A549 (cell line): ENCODE data around the gene TMEM144. TPM values are rescaled to one million over a fixed set of nuclear protein-coding genes. Genes with fewer than 3 reads are reported as not detected.

Experiments used
- ATAC-seq, 2 experiments: fragments of 200-7000 bp in 1 of 2; fragments of >200 bp in 1 of 2; cut with Nextera tagmentation in 1 of 2; cut with Tn5 transposase in 1 of 2; 3 replicates each; pipeline versions ENCODE4 v1.8.0 to v1.9.1; 2018 to 2020; ENCODE audit warnings: mild to moderate bottlenecking in 1 of 2, moderate library complexity in 1 of 2
- CTCF ChIA-PET: fragments of 300-600 bp; sonication (Branson Sonifier 250); formaldehyde crosslinking; extraction: SDS; loops from one replicate; lab custom pipeline; 2021; ENCODE audit warnings: antibody characterized with exemption, inconsistent platforms; lab: Yijun Ruan, JAX
- POLR2A ChIA-PET: fragments of 350-600 bp; formaldehyde crosslinking; extraction: SDS; loops from one replicate; lab custom pipeline; 2021; ENCODE audit warnings: antibody characterized with exemption, inconsistent platforms; lab: Yijun Ruan, JAX
- DNase-seq, 2 experiments: peaks; one replicate each; pipeline versions ENCODE4 v3.0.0 to v3.0.0-alpha.2; 2011 to 2016; ENCODE audit warnings: low read depth in 1 of 2, low spot score in 1 of 2
- FAIRE-seq: peaks from 2 replicates; lab custom pipeline; 2011; peaks lifted over from hg19 to GRCh38; lab: Jason Lieb, UNC
- H3K27ac ChIP-seq, 2 experiments: fragments of >200 bp; sonication (Bioruptor Twin); formaldehyde crosslinking; 3 replicates each; pipeline ENCODE4 v1.5.1; 2016 to 2017
- H3K4me1 ChIP-seq: fragments of >200 bp; sonication (Bioruptor Twin); formaldehyde crosslinking; 3 replicates; pipeline ENCODE4 v1.6.1; 2016
- H3K4me2 ChIP-seq: fragments of >200 bp; sonication (Bioruptor Twin); formaldehyde crosslinking; 3 replicates; pipeline ENCODE4 v1.6.1; 2016
- H3K4me3 ChIP-seq: fragments of >200 bp; sonication (Bioruptor Twin); formaldehyde crosslinking; 3 replicates; pipeline ENCODE4 v1.5.1; 2016
- H3K9me3 ChIP-seq: fragments of >200 bp; sonication (Bioruptor Twin); formaldehyde crosslinking; 3 replicates; pipeline ENCODE4 v1.6.1; 2016
- ATOH8 ChIP-seq: fragments of 250-450 bp; sonication (Bioruptor Pico); IDR thresholded peaks from 2 replicates; pipeline ENCODE4 v1.5.0; 2020; ENCODE audit warnings: low read depth, mild to moderate bottlenecking, moderate library complexity
- CEBPB ChIP-seq, 2 experiments: fragments of >200 bp in 1 of 2; sonication (Bioruptor Twin) in 1 of 2; formaldehyde crosslinking in 1 of 2; IDR thresholded peaks; 2 replicates each; pipeline ENCODE4 v1.6.1; 2012 to 2016
- CHD4 ChIP-seq: fragments of 200-600 bp; sonication (generic); IDR thresholded peaks from 2 replicates; pipeline ENCODE4 v1.6.1; 2016; ENCODE audit warnings: antibody characterized with exemption, mild to moderate bottlenecking, borderline replicate concordance
- EHF ChIP-seq: fragments of 250-450 bp; sonication (Bioruptor Pico); IDR thresholded peaks from 2 replicates; pipeline ENCODE4 v1.5.0; 2020; ENCODE audit warnings: mild to moderate bottlenecking
- ELK1 ChIP-seq: fragments of 150-350 bp; IDR thresholded peaks from 2 replicates; pipeline ENCODE4 v1.6.1; 2014; ENCODE audit warnings: low read depth, mild to moderate bottlenecking, low read length
- EP300 ChIP-seq, 2 experiments: fragments of >200 bp; sonication (Bioruptor Twin); formaldehyde crosslinking; IDR thresholded peaks; 2 replicates in 1 of 2; 3 replicates in 1 of 2; pipeline ENCODE4 v1.6.1; 2016 to 2017
- ESRRA ChIP-seq: fragments of 150-350 bp; IDR thresholded peaks from 2 replicates; pipeline ENCODE4 v1.6.1; 2014; ENCODE audit warnings: mild to moderate bottlenecking, low read length, borderline replicate concordance
- FOSL2 ChIP-seq, 2 experiments: fragments of 450-650 bp in 1 of 2; fragments of >200 bp in 1 of 2; sonication (Bioruptor Twin) in 1 of 2; formaldehyde crosslinking; IDR thresholded peaks; 2 replicates each; pipeline versions ENCODE4 v1.5.0 to v1.6.1; 2016 to 2020; ENCODE audit warnings: mild to moderate bottlenecking in 1 of 2, moderate library complexity in 1 of 2
- GATA3 ChIP-seq: IDR thresholded peaks from 2 replicates; pipeline ENCODE4 v1.6.1; 2012; ENCODE audit warnings: borderline replicate concordance
- HOXA7 ChIP-seq: fragments of 250-450 bp; sonication (Bioruptor Pico); IDR thresholded peaks from 2 replicates; pipeline ENCODE4 v1.5.0; 2020; ENCODE audit warnings: mild to moderate bottlenecking, moderate library complexity
- JUN ChIP-seq, 2 experiments: fragments of >200 bp; sonication (Bioruptor Twin); formaldehyde crosslinking; IDR thresholded peaks; 2 replicates in 1 of 2; 3 replicates in 1 of 2; pipeline ENCODE4 v1.6.1; 2016 to 2017
- JUNB ChIP-seq: fragments of >200 bp; sonication (Bioruptor Twin); formaldehyde crosslinking; IDR thresholded peaks from 2 replicates; pipeline ENCODE4 v1.6.1; 2016
- KDM5A ChIP-seq: fragments of 200-600 bp; sonication (generic); IDR thresholded peaks from 2 replicates; pipeline ENCODE4 v1.6.1; 2016; ENCODE audit warnings: antibody characterized with exemption, mild to moderate bottlenecking
- MAFK ChIP-seq: fragments of 450-650 bp; IDR thresholded peaks from 2 replicates; pipeline ENCODE4 v1.6.1; 2014; ENCODE audit not compliant: partially characterized antibody
- MAX ChIP-seq: IDR thresholded peaks from 2 replicates; pipeline ENCODE4 v1.6.1; 2012
- POLR2A ChIP-seq: IDR thresholded peaks from 2 replicates; pipeline ENCODE4 v1.6.1; 2012; ENCODE audit warnings: mild to moderate bottlenecking, low read length
- RCOR1 ChIP-seq: fragments of 150-350 bp; IDR thresholded peaks from 2 replicates; pipeline ENCODE4 v1.6.1; 2014; ENCODE audit warnings: antibody characterized with exemption, low read length, low read depth
- SMC3 ChIP-seq: fragments of >200 bp; sonication (Bioruptor Twin); formaldehyde crosslinking; IDR thresholded peaks from 3 replicates; pipeline ENCODE4 v1.6.1; 2018; ENCODE audit warnings: inconsistent platforms
- TP53 ChIP-seq: fragments of 250-450 bp; sonication (Bioruptor Pico); IDR thresholded peaks from 2 replicates; pipeline ENCODE4 v1.5.0; 2021; ENCODE audit warnings: mild to moderate bottlenecking, moderate library complexity
- USF2 ChIP-seq: fragments of 450-650 bp; IDR thresholded peaks from 2 replicates; pipeline ENCODE4 v1.6.1; 2014; ENCODE audit warnings: antibody characterized with exemption
- WGBS: methylation state at CpG from one replicate; pipeline ENCODE4 v1.1.6; 2017; ENCODE audit errors: missing lambda C conversion rate; 5-methylcytosine and 5-hydroxymethylcytosine counted together
- polyA minus RNA-seq: library from RNA; depleted of rRNA, polyadenylated mRNA; stranded (reverse); fragments of >200 nt; gene quantifications from 2 replicates; pipeline ENCODE4 v1.2.3, GENCODE V29; 2011; rRNA and poly(A)+ RNA removed
- polyA plus RNA-seq, 4 experiments: library from polyadenylated mRNA; depleted of rRNA in 3 of 4; stranded (reverse); fragments of >200 nt; fragmentation: RNase III in 1 of 4; extraction: RNeasy Plus Mini Kit Qiagen cat#74134 plus additional on column Dnase treatment in 1 of 4; gene quantifications; 2 replicates in 3 of 4; 3 replicates in 1 of 4; pipeline ENCODE4 v1.2.3, GENCODE V29; 2011 to 2017
- TF ChIP-seq, protein P1 (sequence below): fragments of >200 bp; sonication (Bioruptor Twin); formaldehyde crosslinking; IDR thresholded peaks from 3 replicates; pipeline ENCODE4 v1.5.1; 2016

The TMEM144 gene
- polyA plus RNA-seq (2011; rRNA removed) (8.8 and 10.2 TPM in 2 replicates), polyA plus RNA-seq (2017; fragmentation: RNase III; extraction: RNeasy Plus Mini Kit Qiagen cat#74134 plus additional on column Dnase treatment) (3.9 to 5.3 TPM (median 4.4 TPM) in 3 replicates), polyA minus RNA-seq (12.7 and 15.6 TPM in 2 replicates)
- 1.5 and 2.1 TPM in 2 replicates for polyA plus RNA-seq (2012; cell fraction: cytosol; rRNA removed)
- 0.89 and 1.3 TPM in 2 replicates for polyA plus RNA-seq (2012; cell fraction: nucleus; rRNA removed)

GRCh38 chr4:158209825-158210807, at the start of gene TMEM144:
TSS of gene TMEM144 (plus strand) at chr4:158210486. CDS start at chr4:158212668, 2,182 bp downstream.
- Histone ChIP-seq H3K27ac (peak within 1 kb of the TSS; percentile 76 to 90), H3K4me2 (peak within 1 kb of the TSS; percentile 95), H3K9me3 (no peaks in the 10 kb centered on the region), H3K4me3 (peak within 1 kb of the TSS; percentile 54), H3K4me1 (peaks cover 16% of the 10 kb centered on the region)
- TF ChIP-seq JUN (IDR thresholded peaks at IDR 0.05) (0 out of 5 replicates have a peak, but pooled peaks of 1 of the 2 experiments have one; percentile 44), POLR2A (peak; percentile 51), EHF (CRISPR knock-in tag) (no peak), MAX (peak; percentile 42; the same call in 1 of the 2 replicates), FOSL2 (IDR thresholded peaks at IDR 0.05) (no peak), FOSL2 (CRISPR knock-in tag; IDR thresholded peaks at IDR 0.05) (peak; percentile 74), GATA3 (no peak), USF2 (peak; percentile 41)
- ChIA-PET POLR2A (interaction anchor here (0.6 to 1.0 kb wide), 4 partner anchors 10 to 847 kb away, joined by 3 to 5 read pairs (median 4); no protein-coding TSS in a partner anchor), CTCF (no interaction called here)
- DNase-seq, result peak; percentile 73 to 89
- 17% methylated on average over 21 of the region's 34 CpGs for WGBS
- peak; percentile 99 for ATAC-seq
- no peak for FAIRE-seq

DNA sequence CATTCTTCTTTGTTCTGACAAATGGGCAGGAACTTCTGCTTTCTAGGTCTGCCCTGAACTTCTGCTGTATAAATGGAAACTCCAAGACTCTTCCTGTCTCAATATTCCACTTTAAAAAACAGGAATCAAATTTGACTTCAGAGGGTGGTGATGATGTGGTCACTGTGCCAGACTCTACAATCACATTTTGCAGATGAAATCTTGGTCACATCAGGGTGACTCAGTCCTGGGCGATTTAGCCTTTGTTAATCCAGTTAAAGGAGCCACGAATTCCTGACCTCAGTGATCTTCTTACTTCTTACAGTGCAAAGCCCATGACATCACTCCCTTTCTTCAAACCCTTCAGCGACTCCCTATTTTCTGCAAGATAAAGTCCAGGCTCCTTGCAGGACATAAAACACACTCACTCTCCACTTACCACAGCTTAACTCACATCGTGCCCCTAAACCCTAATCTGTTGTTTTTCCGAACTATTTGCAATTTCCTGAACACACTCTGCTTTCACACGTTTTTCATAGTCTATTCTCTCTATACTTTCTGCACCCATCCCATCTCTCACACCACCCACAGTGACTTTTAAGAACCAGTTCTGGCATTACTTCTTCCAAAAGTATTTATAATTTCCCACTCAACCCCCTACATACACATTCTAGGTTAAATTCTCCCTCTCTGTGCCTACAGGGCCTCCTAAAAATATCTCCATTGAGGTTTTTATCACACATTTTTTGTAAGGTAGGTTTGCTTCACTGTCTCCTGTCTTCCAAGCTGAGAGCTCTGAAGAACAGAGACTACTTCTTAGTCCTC, 48.5 kb upstream of the TMEM144 start:
- peaks cover 28% of the 10 kb centered on the region for H3K4me1 ChIP-seq
- H3K27ac ChIP-seq, result peak overlapping the region; percentile 60 to 78
- DNase-seq, result peak; percentile 21 to 64
- FAIRE-seq, result no peak
- no peak overlapping the region for H3K4me3 ChIP-seq
- H3K4me2 ChIP-seq, result peak overlapping the region; percentile 60
- peak; percentile 87 to 88 for ATAC-seq
- H3K9me3 ChIP-seq, result no peaks in the 10 kb centered on the region
- TF ChIP-seq EP300 (IDR thresholded peaks at IDR 0.05) (peak in 1 of 2 experiments; percentile 41; a peak in 1 of 5 replicates), RCOR1 (no peak), ATOH8 (CRISPR knock-in tag) (no peak), SMC3 (no peak), MAFK (no peak), JUNB (peak; percentile 59; the same call in 1 of the 2 replicates), FOSL2 (IDR thresholded peaks at IDR 0.05) (0 out of 2 replicates have a peak, but pooled peaks have one; percentile 9), FOSL2 (CRISPR knock-in tag; IDR thresholded peaks at IDR 0.05) (peak; percentile 55), GATA3 (peak; percentile 32; the same call in 1 of the 2 replicates)
- 22% methylated on average over 6 of the region's 6 CpGs for WGBS
- POLR2A ChIA-PET, result no interaction called here
- CTCF ChIA-PET, result no interaction called here

DNA sequence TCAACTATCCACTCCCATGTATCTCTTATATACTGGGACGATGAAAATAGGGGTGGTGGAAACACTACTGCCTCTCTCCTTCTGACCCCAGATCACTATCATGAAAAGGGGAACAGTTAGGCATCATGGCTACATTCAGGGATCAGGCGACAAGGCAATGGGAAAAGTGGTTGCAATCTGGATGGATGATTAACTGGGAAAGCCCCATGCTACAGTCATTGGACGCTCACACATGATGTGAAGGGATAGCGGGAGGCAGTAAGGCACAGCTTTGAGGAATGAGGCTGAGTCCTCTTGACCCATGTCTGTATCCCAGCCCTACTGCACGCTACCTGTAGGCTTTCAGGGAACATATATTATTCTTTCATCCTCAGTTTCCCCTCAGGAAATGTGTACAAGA, 47.7 kb upstream of the TMEM144 start:
- H3K4me3 ChIP-seq, result no peak overlapping the region
- peak overlapping the region; percentile 60 for H3K4me2 ChIP-seq
- ChIA-PET POLR2A (no interaction called here), CTCF (interaction anchor here (2.1 kb wide), 1 partner anchor 10 kb away, joined by 13 read pairs; no protein-coding TSS in a partner anchor)
- peak; percentile 17 to 21 for DNase-seq
- no peak for FAIRE-seq
- H3K9me3 ChIP-seq, result no peaks in the 10 kb centered on the region
- ATAC-seq, result peak; percentile 60 to 70; a peak in 4 of 6 replicates
- peaks cover 28% of the 10 kb centered on the region for H3K4me1 ChIP-seq
- H3K27ac ChIP-seq, result peak overlapping the region; percentile 60 to 78
- TF ChIP-seq, protein P1, sequence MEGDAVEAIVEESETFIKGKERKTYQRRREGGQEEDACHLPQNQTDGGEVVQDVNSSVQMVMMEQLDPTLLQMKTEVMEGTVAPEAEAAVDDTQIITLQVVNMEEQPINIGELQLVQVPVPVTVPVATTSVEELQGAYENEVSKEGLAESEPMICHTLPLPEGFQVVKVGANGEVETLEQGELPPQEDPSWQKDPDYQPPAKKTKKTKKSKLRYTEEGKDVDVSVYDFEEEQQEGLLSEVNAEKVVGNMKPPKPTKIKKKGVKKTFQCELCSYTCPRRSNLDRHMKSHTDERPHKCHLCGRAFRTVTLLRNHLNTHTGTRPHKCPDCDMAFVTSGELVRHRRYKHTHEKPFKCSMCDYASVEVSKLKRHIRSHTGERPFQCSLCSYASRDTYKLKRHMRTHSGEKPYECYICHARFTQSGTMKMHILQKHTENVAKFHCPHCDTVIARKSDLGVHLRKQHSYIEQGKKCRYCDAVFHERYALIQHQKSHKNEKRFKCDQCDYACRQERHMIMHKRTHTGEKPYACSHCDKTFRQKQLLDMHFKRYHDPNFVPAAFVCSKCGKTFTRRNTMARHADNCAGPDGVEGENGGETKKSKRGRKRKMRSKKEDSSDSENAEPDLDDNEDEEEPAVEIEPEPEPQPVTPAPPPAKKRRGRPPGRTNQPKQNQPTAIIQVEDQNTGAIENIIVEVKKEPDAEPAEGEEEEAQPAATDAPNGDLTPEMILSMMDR, result no peak
- TF ChIP-seq TP53 (CRISPR knock-in tag), result no peak
- no peak for TF ChIP-seq ELK1
- no peak for TF ChIP-seq CHD4
- TF ChIP-seq HOXA7 (CRISPR knock-in tag), result no peak
- TF ChIP-seq CEBPB (IDR thresholded peaks at IDR 0.05), result no peak
- TF ChIP-seq POLR2A, result no peak
- no peak for TF ChIP-seq ATOH8 (CRISPR knock-in tag)
- TF ChIP-seq KDM5A, result no peak
- TF ChIP-seq ESRRA, result no peak
- WGBS, result 43% methylated on average over 5 of the region's 5 CpGs
